Stimulated activated CD4-positive, alpha-beta T cell treated with anti-CD3 and anti-CD28 coated beads, Interleukin-4, amount 100 ng/mL, for 1 hour (primary cell): ENCODE results near the gene BRDT.

Experiments used
- DNase-seq: peaks from one replicate; pipeline ENCODE4 v3.0.0-alpha.2; 2020

The BRDT gene

GRCh38 chr1:91949356-91949699, at the start of gene BRDT:
Gene BRDT (plus strand): TSS chr1:91949401. CDS start chr1:91962755, 13,354 bp downstream.
- DNase-seq: no peak

GRCh38 chr1:91900562-91900961, 48.6 kb upstream of the BRDT start:
- no peak for DNase-seq

- no peak for DNase-seq
Measured at GRCh38 chr1:91901231-91901630, 48.0 kb upstream of the BRDT start.

GRCh38 chr1:91912266-91912665, 36.9 kb upstream of the BRDT start:
- DNase-seq: no peak

- DNase-seq: no peak
Measured at GRCh38 chr1:91913018-91913417, 36.2 kb upstream of the BRDT start.

GRCh38 chr1:91916046-91916445, 33.2 kb upstream of the BRDT start:
- DNase-seq: no peak

GRCh38 chr1:91916811-91917460, 32.3 kb upstream of the BRDT start:
- no peak for DNase-seq

- no peak for DNase-seq
Measured at GRCh38 chr1:91919962-91920361, 29.2 kb upstream of the BRDT start.

GRCh38 chr1:91924146-91924545, 25.1 kb upstream of the BRDT start:
- no peak for DNase-seq

GRCh38 chr1:91925644-91926435, 23.4 kb upstream of the BRDT start:
- DNase-seq: no peak

- no peak for DNase-seq
Measured at GRCh38 chr1:91928026-91928425, 21.2 kb upstream of the BRDT start.

- no peak for DNase-seq
Measured at GRCh38 chr1:91929250-91929649, 20.0 kb upstream of the BRDT start.

GRCh38 chr1:91937613-91938012, 11.6 kb upstream of the BRDT start:
- DNase-seq: no peak

GRCh38 chr1:91940496-91940895, 8.7 kb upstream of the BRDT start:
- DNase-seq: no peak

GRCh38 chr1:91944087-91944486, 5.1 kb upstream of the BRDT start:
- DNase-seq: no peak

GRCh38 chr1:91948097-91948496, 1.1 kb upstream of the BRDT start:
- DNase-seq: no peak

- no peak for DNase-seq
Measured at GRCh38 chr1:91948501-91949355, 473 bp upstream of the BRDT start.

- DNase-seq: no peak
Measured at GRCh38 chr1:91952187-91952586, 3.0 kb downstream of the BRDT start.

GRCh38 chr1:91958926-91959325, 9.7 kb downstream of the BRDT start:
- DNase-seq: no peak

GRCh38 chr1:91968334-91968733, 19.1 kb downstream of the BRDT start:
- DNase-seq: no peak

- no peak for DNase-seq
Measured at GRCh38 chr1:91979383-91979782, 30.2 kb downstream of the BRDT start.

GRCh38 chr1:91980663-91981062, 31.5 kb downstream of the BRDT start:
- no peak for DNase-seq

- DNase-seq: no peak
Measured at GRCh38 chr1:91981996-91982609, 32.9 kb downstream of the BRDT start.
